ENCODE measurements around the gene TLL1. TPM values are rescaled to one million over a fixed set of nuclear protein-coding genes. Genes with fewer than 3 reads are reported as not detected.

TLL1 gene
- total RNA-seq, 1 experiment from 2014 or later, result 0.41 TPM

- ATAC-seq, result no peak
- in situ Hi-C loops (cut with HindIII; ENCODE audit: low pct_unique_long_range_greater_than_20kb, low sequenced_read_pairs), result no loop called here
These were observed 219.0 kb downstream of the TLL1 start for GRCh38 chr4:166091912-166092510.

GRCh38 chr4:166092797-166093290 lies 219.8 kb downstream of the TLL1 start:
- no peaks in the 10 kb centered on the region for H3K9me3 ChIP-seq (ENCODE audit: control insufficient read depth, insufficient read depth, low read depth, low read length)
- intact Hi-C loops (cut with micrococcal nuclease; ENCODE audit: unreplicated experiment) (loop anchor here (2.0 kb wide), 2 partner anchors 556 to 600 kb away; no protein-coding TSS in a partner anchor), in situ Hi-C loops (cut with HindIII; ENCODE audit: low pct_unique_long_range_greater_than_20kb, low sequenced_read_pairs) (no loop called here)
- no peak overlapping the region for H3K4me3 ChIP-seq (ENCODE audit: low read depth in 2 of 2, low read length in 2 of 2)
- ATAC-seq (no peak), DNase-seq (ENCODE audit: low read depth, low spot score) (no peak)
- no peak overlapping the region for H3K27ac ChIP-seq (ENCODE audit: low read length)
- no peaks in the 10 kb centered on the region for H3K27me3 ChIP-seq (ENCODE audit: control insufficient read depth, insufficient read depth, low read length)
- no peaks in the 10 kb centered on the region for H3K36me3 ChIP-seq (ENCODE audit: control insufficient read depth, insufficient read depth, low read length)
- H3K4me1 ChIP-seq (ENCODE audit: control insufficient read depth, insufficient read depth, low read length), result no peaks in the 10 kb centered on the region
- BruUV-seq (replicated peaks), result no TSS peak
- CTCF ChIA-PET, result no interaction called here
- POLR2A ChIA-PET, result no interaction called here
- TF ChIP-seq REST (IDR thresholded peaks at IDR 0.05; ENCODE audit: insufficient read depth in 1 of 2, low read depth in 2 of 2, low read length in 1 of 2) (no peak), CTCF (IDR thresholded peaks at IDR 0.05) (no peak), TCF7L2 (IDR thresholded peaks at IDR 0.05; ENCODE audit: low read depth, low read length) (no peak), POLR2AphosphoS5 (IDR thresholded peaks at IDR 0.05; ENCODE audit: low read depth, low read length) (no peak), SIN3A (IDR thresholded peaks at IDR 0.05; ENCODE audit: borderline replicate concordance, insufficient read depth, low read depth, low read length) (no peak)

More at GRCh38 chr4:166091912-166092510, 219.0 kb downstream of the TLL1 start:
- TF ChIP-seq CTCF (IDR thresholded peaks at IDR 0.05) (peak; percentile 50; the same call in 1 of the 2 replicates), SIN3A (IDR thresholded peaks at IDR 0.05; ENCODE audit: borderline replicate concordance, insufficient read depth, low read depth, low read length) (no peak)
- H3K9me3 ChIP-seq (ENCODE audit: control insufficient read depth, insufficient read depth, low read depth, low read length), result no peaks in the 10 kb centered on the region
- no peaks in the 10 kb centered on the region for H3K27me3 ChIP-seq (ENCODE audit: control insufficient read depth, insufficient read depth, low read length)
- H3K27ac ChIP-seq (ENCODE audit: low read length), result no peak overlapping the region
- no TSS peak for BruUV-seq (replicated peaks)
- H3K36me3 ChIP-seq (ENCODE audit: control insufficient read depth, insufficient read depth, low read length), result no peaks in the 10 kb centered on the region
- H3K4me3 ChIP-seq (ENCODE audit: low read depth in 2 of 2, low read length in 2 of 2), result no peak overlapping the region
- intact Hi-C loops (cut with micrococcal nuclease; ENCODE audit: unreplicated experiment), result loop anchor here (2.0 kb wide), 2 partner anchors 555 to 599 kb away; no protein-coding TSS in a partner anchor
- CTCF ChIA-PET, result interaction anchor here (1.0 to 1.5 kb wide), 2 partner anchors 555 to 598 kb away, joined by 4 to 7 read pairs; no protein-coding TSS in a partner anchor
- DNase-seq (ENCODE audit: low read depth, low spot score), result peak; percentile 13
- POLR2A ChIA-PET, result no interaction called here
- no peaks in the 10 kb centered on the region for H3K4me1 ChIP-seq (ENCODE audit: control insufficient read depth, insufficient read depth, low read length)

Measured in Panc1 (cell line).